Lower leg skin (tissue), 3 donors: ENCODE measurements around the gene QSOX2.

ENCODE experiments used
- CTCF ChIP-seq, 3 donors: fragments of 450-650 bp; IDR thresholded peaks; one replicate each; pipeline ENCODE4 v1.5.1; 2016; ENCODE audit warnings: antibody characterized with exemption in 3 of 3, mild to moderate bottlenecking in 3 of 3, moderate library complexity in 2 of 3
- POLR2A ChIP-seq, 2 donors: fragments of 450-650 bp; IDR thresholded peaks; one replicate each; pipeline ENCODE4 v1.6.1; 2016 to 2017; ENCODE audit warnings: antibody characterized with exemption in 2 of 2, mild to moderate bottlenecking in 1 of 2, moderate library complexity in 1 of 2

- TF ChIP-seq CTCF (IDR thresholded peaks at IDR 0.05): no peak
- TF ChIP-seq POLR2A (IDR thresholded peaks at IDR 0.05): no peak
Measured at GRCh38 chr9:136292591-136293448, 47.2 kb upstream of the QSOX2 start.
